ENCODE data around the gene RNU5D-1.

DNA sequence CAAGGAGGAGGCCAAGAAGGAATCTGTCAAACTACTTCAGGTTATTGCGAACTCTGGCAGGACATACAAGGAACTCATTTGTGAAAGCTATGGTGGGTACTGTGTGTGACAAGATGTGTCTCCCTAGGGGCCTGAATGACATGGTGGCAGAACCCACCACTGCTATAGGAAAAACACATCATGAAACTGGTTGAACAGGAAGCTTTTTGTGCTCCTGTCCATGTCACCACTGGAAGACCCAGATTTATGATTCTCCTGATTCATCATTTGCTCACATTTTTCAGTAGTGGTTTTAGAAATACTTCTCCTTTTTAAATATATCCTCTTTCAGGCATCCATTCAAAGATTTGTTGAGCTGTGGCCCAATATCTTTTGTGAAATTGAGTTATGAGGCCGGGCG, 32.8 kb downstream of the RNU5D-1 start:
- TF ChIP-seq, protein P1, sequence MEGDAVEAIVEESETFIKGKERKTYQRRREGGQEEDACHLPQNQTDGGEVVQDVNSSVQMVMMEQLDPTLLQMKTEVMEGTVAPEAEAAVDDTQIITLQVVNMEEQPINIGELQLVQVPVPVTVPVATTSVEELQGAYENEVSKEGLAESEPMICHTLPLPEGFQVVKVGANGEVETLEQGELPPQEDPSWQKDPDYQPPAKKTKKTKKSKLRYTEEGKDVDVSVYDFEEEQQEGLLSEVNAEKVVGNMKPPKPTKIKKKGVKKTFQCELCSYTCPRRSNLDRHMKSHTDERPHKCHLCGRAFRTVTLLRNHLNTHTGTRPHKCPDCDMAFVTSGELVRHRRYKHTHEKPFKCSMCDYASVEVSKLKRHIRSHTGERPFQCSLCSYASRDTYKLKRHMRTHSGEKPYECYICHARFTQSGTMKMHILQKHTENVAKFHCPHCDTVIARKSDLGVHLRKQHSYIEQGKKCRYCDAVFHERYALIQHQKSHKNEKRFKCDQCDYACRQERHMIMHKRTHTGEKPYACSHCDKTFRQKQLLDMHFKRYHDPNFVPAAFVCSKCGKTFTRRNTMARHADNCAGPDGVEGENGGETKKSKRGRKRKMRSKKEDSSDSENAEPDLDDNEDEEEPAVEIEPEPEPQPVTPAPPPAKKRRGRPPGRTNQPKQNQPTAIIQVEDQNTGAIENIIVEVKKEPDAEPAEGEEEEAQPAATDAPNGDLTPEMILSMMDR (IDR thresholded peaks at IDR 0.05) = no peak
- no peak for TF ChIP-seq EZH2 (IDR thresholded peaks at IDR 0.05; ENCODE audit: borderline replicate concordance, insufficient read depth, low read depth, low read length, poor library complexity, severe bottlenecking)
